ENCODE measurements around the gene ZNF644.
"Not testable (repeated sequence)": the region's sequence is repeated elsewhere in the genome, so short reads cannot be mapped to it uniquely, and the experiment has no call there.

ZNF644 gene

GRCh38 chr1:90986953-90987352, 34.9 kb downstream of the ZNF644 start:
- DNase-seq (ENCODE audit: low read depth, low spot score), result no peak

- no peak for DNase-seq (ENCODE audit: low read depth, low spot score)
Measured at GRCh38 chr1:90977522-90977921, 44.3 kb downstream of the ZNF644 start.

DNA sequence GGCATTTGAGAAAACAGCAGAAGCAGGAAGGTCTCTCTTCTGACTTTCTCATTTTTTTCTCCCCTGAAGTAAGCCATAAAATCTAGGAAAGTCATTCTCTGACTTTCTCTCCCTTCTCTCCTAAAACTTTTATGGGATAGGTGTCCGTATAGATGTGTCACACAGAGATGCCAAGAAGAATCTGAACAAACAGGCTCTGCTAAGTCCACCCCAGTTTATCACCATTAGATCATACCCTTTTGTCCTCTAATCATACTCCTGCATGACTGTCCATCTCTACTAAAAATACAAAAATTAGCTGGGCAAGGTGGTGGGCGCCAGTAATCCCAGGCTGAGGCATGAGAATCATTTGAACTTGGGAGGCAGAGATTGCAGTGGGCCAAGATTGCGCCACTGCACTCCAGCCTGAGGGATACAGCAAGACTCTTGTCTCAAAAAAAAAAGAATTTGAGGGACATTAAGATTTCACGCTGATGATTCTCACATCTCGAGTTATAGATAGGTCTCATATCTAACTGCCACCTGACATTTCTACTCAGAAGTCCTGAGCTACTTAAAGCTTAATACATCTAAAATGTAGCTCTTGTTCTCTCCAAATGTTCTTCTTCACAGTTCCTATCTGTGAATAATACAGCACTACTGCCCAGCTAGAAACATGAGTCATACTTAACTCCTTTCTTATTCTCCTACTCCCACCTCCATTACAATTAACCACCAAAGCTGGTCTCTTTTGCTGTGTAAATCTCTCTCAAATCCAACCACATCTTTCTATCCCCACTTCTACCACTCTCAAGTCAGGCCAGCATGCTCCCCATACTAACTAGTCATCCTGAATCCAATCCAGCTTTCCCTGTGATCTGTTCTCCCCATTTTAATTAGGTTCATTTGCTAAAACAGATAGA, 47.7 kb downstream of the ZNF644 start:
- DNase-seq (ENCODE audit: low read depth, low spot score), result no peak

DNA sequence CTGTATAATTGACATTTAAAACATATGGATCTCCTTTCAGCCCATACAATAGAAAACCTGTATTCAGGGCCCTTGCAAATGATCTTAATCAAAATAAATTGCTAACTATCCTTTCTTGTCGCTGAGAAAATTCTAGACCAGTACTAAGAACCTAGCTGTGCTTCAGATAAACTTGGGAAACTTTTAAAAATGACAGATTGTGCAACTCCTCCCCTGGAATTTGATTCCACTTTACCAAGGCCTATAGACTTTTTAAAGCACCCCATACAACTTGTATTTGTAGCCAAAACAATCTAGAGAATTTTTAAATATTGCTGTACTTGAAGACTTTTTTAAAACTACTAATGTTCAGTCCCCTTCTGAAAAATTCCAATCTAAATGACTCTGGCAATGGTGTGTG, 51.6 kb downstream of the ZNF644 start:
- no peak for DNase-seq (ENCODE audit: low read depth, low spot score)

DNA sequence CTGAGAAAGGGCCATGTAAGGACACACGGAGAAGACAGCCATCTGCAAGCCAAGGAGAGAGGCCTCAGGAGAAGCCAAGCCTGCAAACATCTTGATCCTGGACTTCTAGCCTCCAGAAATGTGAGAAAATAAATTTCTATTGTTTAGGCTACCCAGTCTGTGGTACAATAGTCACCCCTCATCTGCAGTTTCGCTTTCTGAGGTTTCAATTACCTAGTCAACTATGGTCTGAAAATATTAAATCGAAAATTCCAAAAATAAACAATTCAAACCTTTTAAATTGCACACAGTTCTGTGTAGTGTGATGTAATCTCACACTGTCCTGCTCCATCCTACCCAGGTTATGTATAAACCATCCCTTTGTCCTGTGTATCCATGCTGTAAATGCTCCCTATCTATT, 52.6 kb downstream of the ZNF644 start:
- DNase-seq (ENCODE audit: low read depth, low spot score), result no peak

GRCh38 chr1:90964444-90965035, 57.3 kb downstream of the ZNF644 start:
- no peak for DNase-seq (ENCODE audit: low read depth, low spot score)

DNA sequence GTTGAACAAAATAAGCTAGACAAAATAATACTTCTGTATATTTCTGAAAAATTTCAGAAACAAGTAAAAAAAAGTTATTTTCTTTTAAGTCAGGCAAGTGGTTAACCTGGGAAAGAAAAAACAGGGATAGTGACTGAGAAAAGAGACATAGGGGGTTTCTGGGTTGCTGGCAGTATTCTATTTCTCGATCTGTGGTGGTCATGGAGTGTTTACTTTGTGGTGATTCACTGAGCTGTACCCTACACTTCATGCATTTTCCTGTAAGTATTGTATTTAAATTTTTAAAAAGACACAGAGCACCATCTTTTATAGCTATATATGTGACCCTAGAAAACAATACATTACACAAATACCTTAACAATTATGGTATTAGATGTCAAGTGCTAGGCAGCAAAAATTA, 58.2 kb downstream of the ZNF644 start:
- no peak for DNase-seq (ENCODE audit: low read depth, low spot score)

- no peak for DNase-seq (ENCODE audit: low read depth, low spot score)
Measured at GRCh38 chr1:90963236-90963635, 58.6 kb downstream of the ZNF644 start.

GRCh38 chr1:90959352-90960206, 62.3 kb downstream of the ZNF644 start:
- DNase-seq (ENCODE audit: low read depth, low spot score), result no peak

- DNase-seq (ENCODE audit: low read depth, low spot score), result no peak
Measured at GRCh38 chr1:90957497-90957896, 64.3 kb downstream of the ZNF644 start.

DNA sequence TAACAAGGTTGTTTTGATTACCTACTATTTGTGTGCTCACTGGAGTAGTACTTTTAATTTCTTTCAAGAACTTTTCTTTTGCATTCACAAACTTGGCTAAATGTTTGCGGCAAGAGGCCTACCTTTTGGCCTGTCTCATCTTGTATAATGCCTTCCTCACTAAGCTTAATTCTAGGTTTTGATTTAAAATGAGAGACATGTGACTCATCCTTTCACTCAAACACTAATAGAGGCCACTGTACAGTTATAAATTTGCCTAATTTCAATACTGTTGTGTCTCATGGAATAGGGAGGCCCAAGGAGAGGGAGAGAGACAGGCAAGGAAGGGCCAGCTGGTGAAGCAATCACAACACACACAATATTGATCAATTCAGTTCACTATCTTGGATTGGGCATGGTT, 66.1 kb downstream of the ZNF644 start:
- DNase-seq (ENCODE audit: low read depth, low spot score), result no peak

DNA sequence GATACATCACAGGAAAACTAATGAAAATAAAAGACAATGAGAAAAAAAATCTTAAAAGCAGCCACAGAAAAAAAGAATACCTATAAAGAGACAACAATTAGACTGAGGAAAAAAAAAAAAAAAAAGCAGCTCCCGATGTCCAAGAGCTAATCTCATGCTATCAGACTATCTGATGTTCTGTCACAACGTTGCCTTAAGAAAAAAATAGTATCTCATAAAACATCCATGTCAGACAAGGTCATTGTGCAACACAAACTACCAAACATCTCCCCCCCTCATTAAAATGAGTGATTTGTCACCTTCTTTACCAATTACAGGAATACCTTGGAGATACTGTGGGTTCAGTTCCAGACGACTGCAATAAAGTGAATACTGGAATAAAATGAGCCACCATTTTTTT, 68.9 kb downstream of the ZNF644 start:
- DNase-seq (ENCODE audit: low read depth, low spot score), result no peak

DNA sequence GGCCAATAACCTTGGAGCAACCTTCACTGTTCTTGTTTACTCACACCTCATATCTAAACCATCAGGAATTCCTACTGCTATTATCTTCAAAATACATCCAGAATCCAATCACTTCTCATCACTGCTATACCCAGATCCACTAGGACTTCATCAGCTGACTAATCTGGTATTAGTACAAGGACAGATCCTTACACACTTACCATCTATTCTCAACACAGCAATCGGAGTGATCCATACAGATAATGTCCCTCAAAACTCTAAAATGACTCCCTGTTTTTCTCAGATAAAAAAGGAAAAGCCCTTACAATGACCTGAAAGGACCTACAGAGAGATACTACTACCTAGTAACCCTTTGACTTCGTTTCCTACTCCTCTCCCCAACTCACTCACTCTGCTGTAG, 70.8 kb downstream of the ZNF644 start:
- no peak for DNase-seq (ENCODE audit: low read depth, low spot score)

DNA sequence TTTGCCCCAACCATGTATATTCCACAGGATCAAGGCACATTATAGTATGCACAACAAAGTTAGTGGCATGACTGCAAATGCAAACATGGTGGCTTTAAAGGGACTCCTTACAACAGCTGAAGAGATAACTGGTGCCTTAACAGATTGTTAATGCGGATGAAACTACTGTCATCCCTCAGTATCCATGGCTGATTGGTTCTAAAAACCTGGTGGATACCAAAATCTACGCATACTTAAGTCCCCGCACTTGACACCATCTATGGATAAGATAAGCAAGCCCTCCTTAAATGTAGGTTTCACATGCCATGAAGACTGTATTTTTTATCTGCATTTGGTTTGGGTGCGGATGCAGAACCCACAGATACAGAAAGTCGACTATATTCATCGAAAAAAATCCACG, 73.5 kb downstream of the ZNF644 start:
- no peak for DNase-seq (ENCODE audit: low read depth, low spot score)

DNA sequence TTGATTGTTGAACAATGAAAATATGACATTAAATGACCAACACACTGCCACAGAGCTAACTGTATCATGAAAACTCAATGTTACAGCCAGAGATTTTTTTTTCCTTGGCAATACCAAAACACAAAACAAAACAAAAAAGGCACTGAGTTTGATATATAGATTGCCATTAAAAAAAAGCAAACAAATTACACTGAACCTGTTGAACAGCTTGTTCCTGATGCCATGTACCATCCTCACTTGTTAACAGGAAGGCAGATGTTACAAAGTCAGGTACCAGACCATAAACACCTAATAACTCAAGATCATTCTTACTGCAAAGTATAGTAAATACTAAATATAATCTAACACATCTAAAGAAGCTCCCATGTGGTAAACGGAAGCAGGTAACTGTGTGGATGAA, 75.2 kb downstream of the ZNF644 start:
- no peak for DNase-seq (ENCODE audit: low read depth, low spot score)

GRCh38 chr1:90945287-90945686, 76.5 kb downstream of the ZNF644 start:
- no peak for DNase-seq (ENCODE audit: low read depth, low spot score)

DNA sequence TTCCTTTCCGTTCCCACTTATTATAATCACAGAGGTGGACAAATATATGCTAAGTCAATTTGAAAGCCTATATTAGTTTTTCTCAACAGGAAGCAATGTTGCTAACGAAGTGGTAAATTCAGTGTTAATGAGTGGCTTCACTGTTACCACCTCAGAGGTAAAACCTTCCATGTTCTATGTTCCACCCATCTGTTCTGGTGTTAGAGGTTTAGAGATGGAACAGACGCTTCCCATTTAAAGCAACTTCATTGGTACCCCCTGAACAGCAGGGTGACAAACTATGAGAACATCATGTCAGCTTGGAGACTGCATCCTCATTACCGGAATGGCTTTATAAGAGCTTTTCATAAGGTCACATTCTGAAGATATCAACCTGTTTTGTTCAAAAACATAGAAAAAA, 77.9 kb downstream of the ZNF644 start:
- no peak for DNase-seq (ENCODE audit: low read depth, low spot score)

- DNase-seq (ENCODE audit: low read depth, low spot score), result no peak
Measured at GRCh38 chr1:90940746-90941145, 81.1 kb downstream of the ZNF644 start.

GRCh38 chr1:90936731-90937130, 85.1 kb downstream of the ZNF644 start:
- DNase-seq (ENCODE audit: low read depth, low spot score), result no peak

DNA sequence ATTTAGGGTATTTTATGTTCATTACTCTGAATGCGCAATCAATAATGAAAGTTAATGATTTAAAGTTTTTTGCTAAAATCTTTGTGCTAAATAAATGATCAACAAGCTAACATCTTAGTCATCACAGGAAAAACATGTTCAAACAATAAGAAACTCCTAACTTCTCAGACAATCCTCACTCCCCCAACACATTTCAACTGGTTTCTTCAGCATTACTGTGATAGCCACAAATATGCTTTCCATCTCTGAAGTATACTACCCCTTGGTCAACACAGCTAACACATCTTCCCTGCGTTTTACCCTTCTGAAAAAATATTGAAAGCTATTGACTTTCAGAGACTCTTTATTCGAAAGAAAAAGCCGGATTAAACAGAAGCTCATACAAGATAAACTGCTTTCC, 85.8 kb downstream of the ZNF644 start:
- no peak for DNase-seq (ENCODE audit: low read depth, low spot score)

GRCh38 chr1:90928231-90928630, 93.6 kb downstream of the ZNF644 start:
- not testable (repeated sequence) for DNase-seq (ENCODE audit: low read depth, low spot score)

GRCh38 chr1:90927674-90928073, 94.2 kb downstream of the ZNF644 start:
- DNase-seq (ENCODE audit: low read depth, low spot score), result not testable (repeated sequence)

Measured in brain pericyte (primary cell).